Measurements from ENCODE around the gene CDC5L. TPM values are rescaled to one million over a fixed set of nuclear protein-coding genes. Genes with fewer than 3 reads are reported as not detected.
"Not testable (repeated sequence)": the region's sequence is repeated elsewhere in the genome, so short reads cannot be mapped to it uniquely, and the experiment has no call there.

CDC5L gene
- total RNA-seq, result 10 to 100 TPM; 22.2 to 26.2 TPM

- Mint-ChIP-seq H3K27ac (peak within 1 kb of the TSS; percentile 94), H3K27me3 (no peaks in the 10 kb centered on the region), H3K36me3 (peaks cover 28% of the 10 kb centered on the region), H3K4me1 (peaks cover 41% of the 10 kb centered on the region), H3K9me3 (ENCODE audit: low read depth) (no peaks in the 10 kb centered on the region), H3K4me3 (peak within 1 kb of the TSS; percentile 91)
- DNase-seq, result peak; percentile 98
- ATAC-seq, result peak; percentile 89
- CTCF ChIA-PET, result interaction anchor here (0.6 to 1.7 kb wide), 6 partner anchors 13 to 1549 kb away, joined by 3 to 7 read pairs (median 4); partner anchors contain the start of genes AARS2 and SLC35B2
Measured at GRCh38 chr6:44387346-44388134, at the start of gene CDC5L. CDC5L (plus strand) TSS chr6:44387706; CDS start chr6:44387824, 118 bp downstream.

GRCh38 chr6:44338228-44339122, 49.0 kb upstream of the CDC5L start:
- Mint-ChIP-seq H3K4me1 (peaks cover 4% of the 10 kb centered on the region), H3K9me3 (ENCODE audit: low read depth) (no peaks in the 10 kb centered on the region), H3K27me3 (peaks cover 38% of the 10 kb centered on the region), H3K36me3 (no peaks in the 10 kb centered on the region), H3K27ac (no peak overlapping the region), H3K4me3 (no peak overlapping the region)
- DNase-seq (peak; percentile 79), ATAC-seq (peak; percentile 88)
- CTCF ChIA-PET, result interaction anchor here (0.8 to 9.3 kb wide), 12 partner anchors 9 to 242 kb away, joined by 3 to 91 read pairs (median 4); partner anchors contain the start of genes AARS2 and TMEM151B

- ATAC-seq, result no peak
- peaks cover 4% of the 10 kb centered on the region for H3K4me1 Mint-ChIP-seq
- H3K27ac Mint-ChIP-seq, result no peak overlapping the region
- no peaks in the 10 kb centered on the region for H3K9me3 Mint-ChIP-seq (ENCODE audit: low read depth)
- CTCF ChIA-PET, result interaction anchor here (0.7 to 9.3 kb wide), 6 partner anchors 25 to 166 kb away, joined by 3 to 91 read pairs (median 8); partner anchors contain the start of gene AARS2
- no peak for DNase-seq
- no peaks in the 10 kb centered on the region for H3K36me3 Mint-ChIP-seq
- H3K27me3 Mint-ChIP-seq, result peaks cover 46% of the 10 kb centered on the region
- no peak overlapping the region for H3K4me3 Mint-ChIP-seq
Measured at GRCh38 chr6:44339301-44339700, 48.2 kb upstream of the CDC5L start.

- Mint-ChIP-seq H3K36me3 (no peaks in the 10 kb centered on the region), H3K9me3 (ENCODE audit: low read depth) (no peaks in the 10 kb centered on the region), H3K4me1 (peaks cover 4% of the 10 kb centered on the region), H3K27me3 (peaks cover 53% of the 10 kb centered on the region), H3K27ac (no peak overlapping the region), H3K4me3 (no peak overlapping the region)
- ATAC-seq (no peak), DNase-seq (no peak)
- CTCF ChIA-PET, result interaction anchor here (0.7 to 9.3 kb wide), 4 partner anchors 13 to 84 kb away, joined by 3 to 91 read pairs (median 6); partner anchors contain the start of gene AARS2
Measured at GRCh38 chr6:44339763-44340625, 47.5 kb upstream of the CDC5L start.

- CTCF ChIA-PET, result interaction anchor here (2.6 to 3.1 kb wide), 2 partner anchors 74 to 169 kb away, joined by 6 to 28 read pairs; no protein-coding TSS in a partner anchor
- Mint-ChIP-seq H3K4me1 (peaks cover 4% of the 10 kb centered on the region), H3K4me3 (no peak overlapping the region), H3K27ac (no peak overlapping the region), H3K9me3 (ENCODE audit: low read depth) (no peaks in the 10 kb centered on the region), H3K36me3 (no peaks in the 10 kb centered on the region), H3K27me3 (peaks cover 59% of the 10 kb centered on the region)
- ATAC-seq, result no peak
- DNase-seq, result no peak
Measured at GRCh38 chr6:44341095-44341890, 46.2 kb upstream of the CDC5L start.

- Mint-ChIP-seq H3K4me1 (peaks cover 4% of the 10 kb centered on the region), H3K27ac (no peak overlapping the region), H3K9me3 (ENCODE audit: low read depth) (no peaks in the 10 kb centered on the region), H3K4me3 (no peak overlapping the region), H3K36me3 (no peaks in the 10 kb centered on the region), H3K27me3 (peaks cover 55% of the 10 kb centered on the region)
- CTCF ChIA-PET, result interaction anchor here (1.1 to 3.1 kb wide), 3 partner anchors 29 to 169 kb away, joined by 3 to 28 read pairs (median 6); partner anchors contain the start of gene AARS2
- no peak for ATAC-seq
- DNase-seq, result no peak
Measured at GRCh38 chr6:44342052-44342451, 45.5 kb upstream of the CDC5L start.

GRCh38 chr6:44342489-44342888, 45.0 kb upstream of the CDC5L start, which contains the start of gene SPATS1:
SPATS1 (plus strand) TSS chr6:44342650; CDS start chr6:44343096, 446 bp downstream.
- no peaks in the 10 kb centered on the region for H3K36me3 Mint-ChIP-seq
- DNase-seq (no peak), ATAC-seq (no peak)
- H3K27ac Mint-ChIP-seq, result no peak within 1 kb of the TSS
- CTCF ChIA-PET, result interaction anchor here (1.1 to 3.1 kb wide), 3 partner anchors 30 to 170 kb away, joined by 3 to 28 read pairs (median 6); partner anchors contain the start of gene AARS2
- peaks cover 4% of the 10 kb centered on the region for H3K4me1 Mint-ChIP-seq
- no peaks in the 10 kb centered on the region for H3K9me3 Mint-ChIP-seq (ENCODE audit: low read depth)
- H3K27me3 Mint-ChIP-seq, result peaks cover 54% of the 10 kb centered on the region
- no peak within 1 kb of the TSS for H3K4me3 Mint-ChIP-seq

GRCh38 chr6:44346818-44347217, 40.7 kb upstream of the CDC5L start:
- ATAC-seq; H3K9me3 Mint-ChIP-seq (ENCODE audit: low read depth); DNase-seq; H3K27ac Mint-ChIP-seq; CTCF ChIA-PET; H3K4me3 Mint-ChIP-seq; H3K36me3 Mint-ChIP-seq; H3K4me1 Mint-ChIP-seq: not testable (repeated sequence)
- H3K27me3 Mint-ChIP-seq, result peaks cover 45% of the 10 kb centered on the region

GRCh38 chr6:44349904-44350649, 37.4 kb upstream of the CDC5L start:
- ATAC-seq, result no peak
- Mint-ChIP-seq H3K27ac (no peak overlapping the region), H3K9me3 (ENCODE audit: low read depth) (no peaks in the 10 kb centered on the region), H3K27me3 (peaks cover 13% of the 10 kb centered on the region), H3K4me1 (peaks cover 3% of the 10 kb centered on the region), H3K4me3 (no peak overlapping the region), H3K36me3 (no peaks in the 10 kb centered on the region)
- DNase-seq, result no peak
- CTCF ChIA-PET, result interaction anchor here (0.7 to 1.3 kb wide), 2 partner anchors 16 to 30 kb away, joined by 3 read pairs; no protein-coding TSS in a partner anchor

GRCh38 chr6:44350650-44350994, 36.9 kb upstream of the CDC5L start:
- CTCF ChIA-PET, result interaction anchor here (0.7 to 1.3 kb wide), 2 partner anchors 15 to 29 kb away, joined by 3 read pairs; no protein-coding TSS in a partner anchor
- not testable (repeated sequence) for H3K4me1 Mint-ChIP-seq; H3K9me3 Mint-ChIP-seq (ENCODE audit: low read depth); H3K36me3 Mint-ChIP-seq; H3K27ac Mint-ChIP-seq; H3K4me3 Mint-ChIP-seq; ATAC-seq; DNase-seq
- peaks cover 13% of the 10 kb centered on the region for H3K27me3 Mint-ChIP-seq

GRCh38 chr6:44352259-44352658, 35.2 kb upstream of the CDC5L start:
- Mint-ChIP-seq H3K4me3 (no peak overlapping the region), H3K27me3 (peaks cover 20% of the 10 kb centered on the region), H3K36me3 (peaks cover 1% of the 10 kb centered on the region), H3K9me3 (ENCODE audit: low read depth) (no peaks in the 10 kb centered on the region), H3K4me1 (peaks cover 3% of the 10 kb centered on the region), H3K27ac (no peak overlapping the region)
- DNase-seq (no peak), ATAC-seq (no peak)
- CTCF ChIA-PET, result interaction anchor here (1.2 kb wide), 1 partner anchor 12 kb away, joined by 3 read pairs; no protein-coding TSS in a partner anchor

All from activated CD8-positive, alpha-beta memory T cell treated with anti-CD3 and anti-CD28 coated beads, Interleukin-2, amount 10 ng/mL, durations not matched to agents 7 days and 5 days (primary cell).